HUES64 (cell line): ENCODE results near the gene GSG1L.

ENCODE experiments used
- H3K27ac ChIP-seq: 2 replicates; pipeline ENCODE4 v1.7.0; 2013; ENCODE audit warnings: low read depth, low read length, inconsistent platforms
- H3K27me3 ChIP-seq: 2 replicates; pipeline ENCODE4 v1.6.1; 2013; ENCODE audit warnings: mild to moderate bottlenecking, low read length; ENCODE audit not compliant: insufficient read depth
- H3K36me3 ChIP-seq: 2 replicates; pipeline ENCODE4 v1.6.1; 2013; ENCODE audit warnings: mild to moderate bottlenecking, low read length; ENCODE audit not compliant: insufficient read depth
- H3K4me1 ChIP-seq: 2 replicates; pipeline ENCODE4 v1.6.1; 2013; ENCODE audit warnings: mild to moderate bottlenecking, low read length, moderate library complexity; ENCODE audit not compliant: insufficient read depth
- H3K4me3 ChIP-seq: 2 replicates; pipeline ENCODE4 v1.5.1; 2013; ENCODE audit warnings: mild to moderate bottlenecking, low read length, moderate library complexity
- H3K9ac ChIP-seq: 2 replicates; pipeline ENCODE4 v1.6.1; 2013; ENCODE audit warnings: mild to moderate bottlenecking, low read depth, low read length
- H3K9me3 ChIP-seq: 2 replicates; pipeline ENCODE4 v1.6.1; 2013; ENCODE audit warnings: low read depth, low read length; ENCODE audit not compliant: insufficient read depth
- WGBS: fragments of 150-250, 120-280 bp; methylation state at CpG from one replicate; pipeline ENCODE4 v1.1.7; 2013; ENCODE audit warnings: missing lambda C conversion rate; 5-methylcytosine and 5-hydroxymethylcytosine counted together

GSG1L gene

GRCh38 chr16:28081391-28081968, 18.0 kb upstream of the GSG1L start:
- H3K27ac ChIP-seq, result no peak overlapping the region
- H3K27me3 ChIP-seq, result no peaks in the 10 kb centered on the region
- no peaks in the 10 kb centered on the region for H3K36me3 ChIP-seq
- H3K4me3 ChIP-seq, result no peak overlapping the region
- no peak overlapping the region for H3K9ac ChIP-seq
- no peaks in the 10 kb centered on the region for H3K9me3 ChIP-seq
- H3K4me1 ChIP-seq, result no peaks in the 10 kb centered on the region
- WGBS, result 90% methylated on average over 9 of the region's 9 CpGs

GRCh38 chr16:28078261-28078660, 14.7 kb upstream of the GSG1L start:
- no peaks in the 10 kb centered on the region for H3K36me3 ChIP-seq
- H3K27ac ChIP-seq, result no peak overlapping the region
- H3K9ac ChIP-seq, result no peak overlapping the region
- H3K4me3 ChIP-seq, result no peak overlapping the region
- H3K9me3 ChIP-seq, result no peaks in the 10 kb centered on the region
- no peaks in the 10 kb centered on the region for H3K27me3 ChIP-seq
- 91% methylated on average over 6 of the region's 6 CpGs for WGBS
- no peaks in the 10 kb centered on the region for H3K4me1 ChIP-seq

GRCh38 chr16:28073836-28074235, 10.3 kb upstream of the GSG1L start:
- Histone ChIP-seq H3K4me3 (no peak overlapping the region), H3K9me3 (no peaks in the 10 kb centered on the region), H3K27me3 (no peaks in the 10 kb centered on the region), H3K9ac (no peak overlapping the region), H3K36me3 (no peaks in the 10 kb centered on the region), H3K27ac (no peak overlapping the region), H3K4me1 (no peaks in the 10 kb centered on the region)
- WGBS, result 89% methylated on average over 6 of the region's 6 CpGs

- H3K4me1 ChIP-seq, result no peaks in the 10 kb centered on the region
- H3K9ac ChIP-seq, result no peak overlapping the region
- no peaks in the 10 kb centered on the region for H3K36me3 ChIP-seq
- no peaks in the 10 kb centered on the region for H3K27me3 ChIP-seq
- 63% methylated on average over 3 of the region's 4 CpGs for WGBS
- H3K27ac ChIP-seq, result no peak overlapping the region
- no peaks in the 10 kb centered on the region for H3K9me3 ChIP-seq
- H3K4me3 ChIP-seq, result no peak overlapping the region
Measured at GRCh38 chr16:28072087-28072486, 8.6 kb upstream of the GSG1L start.

- Histone ChIP-seq H3K4me1 (no peaks in the 10 kb centered on the region), H3K27ac (no peak overlapping the region), H3K36me3 (no peaks in the 10 kb centered on the region), H3K4me3 (no peak overlapping the region), H3K27me3 (peaks cover 8% of the 10 kb centered on the region), H3K9ac (no peak overlapping the region), H3K9me3 (no peaks in the 10 kb centered on the region)
- WGBS, result 83% methylated on average over 31 of the region's 31 CpGs
Measured at GRCh38 chr16:28069971-28070794, 6.7 kb upstream of the GSG1L start.

- Histone ChIP-seq H3K36me3 (no peaks in the 10 kb centered on the region), H3K4me1 (no peaks in the 10 kb centered on the region), H3K27me3 (peaks cover 20% of the 10 kb centered on the region), H3K27ac (no peak overlapping the region), H3K4me3 (no peak overlapping the region), H3K9me3 (no peaks in the 10 kb centered on the region), H3K9ac (no peak overlapping the region)
- WGBS, result 86% methylated on average over 7 of the region's 7 CpGs
Measured at GRCh38 chr16:28068976-28069375, 5.5 kb upstream of the GSG1L start.

GRCh38 chr16:28067604-28068379, 4.3 kb upstream of the GSG1L start:
- 87% methylated on average over 13 of the region's 14 CpGs for WGBS
- no peaks in the 10 kb centered on the region for H3K4me1 ChIP-seq

GRCh38 chr16:28064706-28065249, 1.3 kb upstream of the GSG1L start:
- H3K9me3 ChIP-seq, result no peaks in the 10 kb centered on the region
- no peaks in the 10 kb centered on the region for H3K4me1 ChIP-seq
- no peak overlapping the region for H3K27ac ChIP-seq
- no peak overlapping the region for H3K4me3 ChIP-seq
- WGBS, result 88% methylated on average over 15 of the region's 15 CpGs
- peaks cover 62% of the 10 kb centered on the region for H3K27me3 ChIP-seq
- H3K9ac ChIP-seq, result no peak overlapping the region
- no peaks in the 10 kb centered on the region for H3K36me3 ChIP-seq

More at GRCh38 chr16:28067604-28068379, 4.3 kb upstream of the GSG1L start:
- Histone ChIP-seq H3K27me3 (peaks cover 32% of the 10 kb centered on the region), H3K27ac (no peak overlapping the region), H3K36me3 (no peaks in the 10 kb centered on the region), H3K9ac (no peak overlapping the region), H3K9me3 (no peaks in the 10 kb centered on the region), H3K4me3 (no peak overlapping the region)

- peaks cover 67% of the 10 kb centered on the region for H3K27me3 ChIP-seq
- 71% methylated on average over 3 of the region's 3 CpGs for WGBS
- H3K9ac ChIP-seq, result no peak overlapping the region
- H3K27ac ChIP-seq, result no peak overlapping the region
- H3K4me3 ChIP-seq, result peak overlapping the region; percentile 41
- H3K4me1 ChIP-seq, result no peaks in the 10 kb centered on the region
- H3K36me3 ChIP-seq, result no peaks in the 10 kb centered on the region
- H3K9me3 ChIP-seq, result no peaks in the 10 kb centered on the region
Measured at GRCh38 chr16:28064150-28064549, 636 bp upstream of the GSG1L start.

GRCh38 chr16:28062847-28063521, 530 bp downstream of the GSG1L start:
- Histone ChIP-seq H3K9me3 (no peaks in the 10 kb centered on the region), H3K27me3 (peaks cover 73% of the 10 kb centered on the region), H3K36me3 (no peaks in the 10 kb centered on the region), H3K9ac (peak overlapping the region; percentile 12; the same call in 1 of the 2 replicates), H3K4me3 (peak overlapping the region; percentile 51), H3K27ac (no peak overlapping the region), H3K4me1 (no peaks in the 10 kb centered on the region)
- WGBS, result under 1% methylated on average over 99 of the region's 99 CpGs
